Pancreas (tissue), 10 donors: Measurements from ENCODE around the gene SLCO1C1. TPM values are rescaled to one million over a fixed set of nuclear protein-coding genes. Genes with fewer than 3 reads are reported as not detected.
A peak's percentile ranks its signal among the peaks of the same experiment; 100 is the strongest.

Source experiments
- ATAC-seq, 4 donors: fragments of 200-7000 bp; cut with Tn5 transposase; one replicate each; pipeline versions ENCODE4 v1.8.0 to v1.9.1; 2020; ENCODE audit warnings: mild to moderate bottlenecking in 4 of 4, moderate library complexity in 4 of 4
- DNase-seq, 6 donors: peaks; one replicate each; pipeline ENCODE4 v3.0.0-alpha.2; 2020
- FAIRE-seq: peaks from 2 replicates; lab custom pipeline; 2012; peaks lifted over from hg19 to GRCh38; lab: Jason Lieb, UNC
- H3K27ac ChIP-seq, 4 donors: fragments of 200-600 bp; sonication (generic); 1 replicate in 3 of 4; 2 replicates in 1 of 4; pipeline versions ENCODE4 v1.5.0 to v1.8.0; 2020
- H3K27me3 ChIP-seq, 4 donors: fragments of 200-600 bp; one replicate each; pipeline ENCODE4 v1.8.0; 2021
- H3K36me3 ChIP-seq, 3 donors: fragments of 200-600 bp; sonication (generic) in 1 of 3; one replicate each; pipeline versions ENCODE4 v1.5.0 to v1.8.0; 2020 to 2021
- H3K4me1 ChIP-seq, 3 donors: fragments of 200-600 bp; one replicate each; pipeline ENCODE4 v1.8.0; 2021
- H3K4me3 ChIP-seq, 4 donors: fragments of 200-600 bp; sonication (generic) in 2 of 4; one replicate each; pipeline versions ENCODE4 v1.5.0 to v1.8.0; 2020 to 2021
- H3K9me3 ChIP-seq, 4 donors: fragments of 200-600 bp; one replicate each; pipeline ENCODE4 v1.8.0; 2021
- WGBS, 2 donors: extraction: QIAGEN DNeasy Blood & Tissue Kit; methylation state at CpG; one replicate each; pipeline ENCODE4 v1.1.7; 2013; 5-methylcytosine and 5-hydroxymethylcytosine counted together
- intact Hi-C, 3 donors: fragments of 100-400 bp; cut with DNase I; formaldehyde crosslinking; loops; one replicate each; pipeline versions ENCODE4 v1.11.1 to v1.14.2; 2022
- polyA plus RNA-seq, 2 donors: library from polyadenylated mRNA; stranded (reverse); fragments of 200-250 nt; gene quantifications; one replicate each; pipeline ENCODE4 v1.2.3, GENCODE V29; 2013
- total RNA-seq, 6 donors: library from RNA; stranded (reverse); fragmentation: NEBNext Ultra II Directional in 4 of 6; extraction: Animal tissue kit (Norgen Biotek cat#: 25700) in 4 of 6; gene quantifications; one replicate each; pipeline versions ENCODE4 v1.2.1 to v1.2.4, GENCODE V29; 2021 to 2023
- TF ChIP-seq, protein P1 (sequence below), 4 donors: fragments of 200-600 bp; sonication (generic) in 3 of 4; IDR thresholded peaks; one replicate each; pipeline versions ENCODE4 v1.5.0 to v1.8.0; 2021; ENCODE audit warnings: antibody characterized with exemption in 4 of 4
- donor health status: healthy with polysubstance abuse.
- donor health status: DM: no; HTN: no; CAD: no; lungs with moderate emphysema.
- donor health status: DM: no; HTN: no; CAD: no.
- donor health status: control.
- donor health status: control.
- donor health status: Bipolar disorder and iron deficiency.
- donor health status: DM: yes; HTN: yes; CAD: no.
- donor health status: DM: no; HTN: no; CAD: no.
- donor health status: DM: no; HTN: no; CAD: no.
- donor health status: DM: yes; HTN: yes; CAD: no.

The SLCO1C1 gene, protein sequence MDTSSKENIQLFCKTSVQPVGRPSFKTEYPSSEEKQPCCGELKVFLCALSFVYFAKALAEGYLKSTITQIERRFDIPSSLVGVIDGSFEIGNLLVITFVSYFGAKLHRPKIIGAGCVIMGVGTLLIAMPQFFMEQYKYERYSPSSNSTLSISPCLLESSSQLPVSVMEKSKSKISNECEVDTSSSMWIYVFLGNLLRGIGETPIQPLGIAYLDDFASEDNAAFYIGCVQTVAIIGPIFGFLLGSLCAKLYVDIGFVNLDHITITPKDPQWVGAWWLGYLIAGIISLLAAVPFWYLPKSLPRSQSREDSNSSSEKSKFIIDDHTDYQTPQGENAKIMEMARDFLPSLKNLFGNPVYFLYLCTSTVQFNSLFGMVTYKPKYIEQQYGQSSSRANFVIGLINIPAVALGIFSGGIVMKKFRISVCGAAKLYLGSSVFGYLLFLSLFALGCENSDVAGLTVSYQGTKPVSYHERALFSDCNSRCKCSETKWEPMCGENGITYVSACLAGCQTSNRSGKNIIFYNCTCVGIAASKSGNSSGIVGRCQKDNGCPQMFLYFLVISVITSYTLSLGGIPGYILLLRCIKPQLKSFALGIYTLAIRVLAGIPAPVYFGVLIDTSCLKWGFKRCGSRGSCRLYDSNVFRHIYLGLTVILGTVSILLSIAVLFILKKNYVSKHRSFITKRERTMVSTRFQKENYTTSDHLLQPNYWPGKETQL
- under 1 TPM; 0.28 to 0.60 (median 0.34) TPM for total RNA-seq
- under 1 TPM; 0.08 to 0.45 TPM for polyA plus RNA-seq

DNA sequence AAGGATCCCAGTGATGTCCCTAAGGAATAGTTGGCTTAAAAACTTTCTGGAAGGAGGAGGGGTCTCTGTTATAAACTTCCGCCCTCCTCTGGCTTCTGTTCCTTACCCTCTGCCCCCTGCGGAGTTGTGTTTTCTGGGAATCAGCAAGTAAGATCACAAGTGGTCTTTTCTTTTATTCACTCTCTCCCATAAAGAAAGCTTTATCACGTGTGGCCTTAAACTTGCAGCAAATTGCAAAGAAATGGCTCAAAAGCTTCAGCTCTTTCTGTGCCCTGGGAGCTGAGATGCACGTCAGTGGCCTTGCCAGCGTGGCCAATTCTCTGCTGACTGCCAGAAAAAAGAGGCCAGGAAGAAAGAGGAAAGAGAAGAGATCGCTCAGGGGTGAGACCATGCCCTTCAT is at the start of gene SLCO1C1:
Gene SLCO1C1 (plus strand): TSS at position 101 of the 400 bp plus-strand sequence. CDS start 4,245 bp downstream, outside the sequence.
- DNase-seq (no peak), ATAC-seq (no peak), FAIRE-seq (no peak)
- intact Hi-C loops, result no loop called here
- Histone ChIP-seq H3K4me1 (no peaks in the 10 kb centered on the region), H3K27ac (no peak within 1 kb of the TSS), H3K9me3 (no peaks in the 10 kb centered on the region), H3K4me3 (no peak within 1 kb of the TSS), H3K27me3 (peaks cover 0 to 3% (median 0%) of the 10 kb centered on the region in 4 donors), H3K36me3 (no peaks in the 10 kb centered on the region)
- 53 to 68% methylated on average over 6 of the region's 6 CpGs for WGBS, 2 donors
- TF ChIP-seq, protein P1, sequence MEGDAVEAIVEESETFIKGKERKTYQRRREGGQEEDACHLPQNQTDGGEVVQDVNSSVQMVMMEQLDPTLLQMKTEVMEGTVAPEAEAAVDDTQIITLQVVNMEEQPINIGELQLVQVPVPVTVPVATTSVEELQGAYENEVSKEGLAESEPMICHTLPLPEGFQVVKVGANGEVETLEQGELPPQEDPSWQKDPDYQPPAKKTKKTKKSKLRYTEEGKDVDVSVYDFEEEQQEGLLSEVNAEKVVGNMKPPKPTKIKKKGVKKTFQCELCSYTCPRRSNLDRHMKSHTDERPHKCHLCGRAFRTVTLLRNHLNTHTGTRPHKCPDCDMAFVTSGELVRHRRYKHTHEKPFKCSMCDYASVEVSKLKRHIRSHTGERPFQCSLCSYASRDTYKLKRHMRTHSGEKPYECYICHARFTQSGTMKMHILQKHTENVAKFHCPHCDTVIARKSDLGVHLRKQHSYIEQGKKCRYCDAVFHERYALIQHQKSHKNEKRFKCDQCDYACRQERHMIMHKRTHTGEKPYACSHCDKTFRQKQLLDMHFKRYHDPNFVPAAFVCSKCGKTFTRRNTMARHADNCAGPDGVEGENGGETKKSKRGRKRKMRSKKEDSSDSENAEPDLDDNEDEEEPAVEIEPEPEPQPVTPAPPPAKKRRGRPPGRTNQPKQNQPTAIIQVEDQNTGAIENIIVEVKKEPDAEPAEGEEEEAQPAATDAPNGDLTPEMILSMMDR (IDR thresholded peaks at IDR 0.05), result no peak

DNA sequence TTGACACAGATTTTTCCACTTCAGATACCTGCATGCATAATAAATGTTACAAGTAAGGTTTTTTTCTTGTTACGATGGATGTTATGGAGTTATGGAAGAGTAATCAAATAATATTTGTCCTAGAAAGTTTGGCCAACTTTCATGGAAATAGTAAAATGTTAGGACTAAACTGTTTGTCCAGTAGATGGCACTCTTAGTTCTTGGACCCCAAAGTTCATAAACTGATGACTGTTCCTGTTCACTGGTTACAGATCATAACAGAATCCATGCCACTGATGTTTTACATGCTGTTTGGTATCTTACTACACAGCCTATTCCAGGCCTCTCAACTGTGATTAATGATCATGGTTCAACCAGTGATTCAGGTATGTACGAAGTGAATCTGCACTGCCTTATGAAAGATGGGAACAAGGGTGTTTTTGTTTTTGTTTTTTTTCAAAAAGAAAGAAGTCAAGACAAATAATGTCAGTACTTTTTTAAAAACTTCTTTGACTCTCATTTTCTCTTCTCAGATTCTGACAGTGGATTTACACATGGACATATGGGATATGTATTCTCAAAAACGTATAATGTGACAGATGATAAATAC is 48.8 kb upstream of the SLCO1C1 start:
- no peak for DNase-seq
- FAIRE-seq, result peak; percentile 80
- intact Hi-C loops, result no loop called here
- H3K27me3 ChIP-seq, result no peaks in the 10 kb centered on the region
- H3K9me3 ChIP-seq, result no peaks in the 10 kb centered on the region
- no peaks in the 10 kb centered on the region for H3K4me1 ChIP-seq
- no peaks in the 10 kb centered on the region for H3K36me3 ChIP-seq
- WGBS, 2 donors, result 29 to 37% methylated on average over 3 of the region's 3 CpGs
- peak in 3 of 4 donors; percentile 61 to 80 (median 66) for ATAC-seq
- H3K4me3 ChIP-seq, result no peak overlapping the region
- TF ChIP-seq, protein P1 (IDR thresholded peaks at IDR 0.05), result peak; percentile 20 to 28 (median 24)
- H3K27ac ChIP-seq, result no peak overlapping the region

DNA sequence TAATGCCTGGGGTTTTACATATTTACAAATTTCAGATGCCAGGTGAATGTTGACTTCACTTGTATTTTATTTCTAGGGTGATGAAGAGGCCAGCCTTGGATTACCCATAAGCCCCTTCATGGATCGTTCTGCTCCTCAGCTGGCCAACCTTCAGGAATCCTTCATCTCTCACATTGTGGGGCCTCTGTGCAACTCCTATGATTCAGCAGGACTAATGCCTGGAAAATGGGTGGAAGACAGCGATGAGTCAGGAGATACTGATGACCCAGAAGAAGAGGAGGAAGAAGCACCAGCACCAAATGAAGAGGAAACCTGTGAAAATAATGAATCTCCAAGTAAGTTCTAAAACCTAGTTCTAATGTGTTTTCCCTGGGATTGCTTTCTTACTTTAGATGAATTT is 41.3 kb upstream of the SLCO1C1 start:
- no peak for ATAC-seq
- H3K9me3 ChIP-seq, result no peaks in the 10 kb centered on the region
- intact Hi-C loops, result no loop called here

DNA sequence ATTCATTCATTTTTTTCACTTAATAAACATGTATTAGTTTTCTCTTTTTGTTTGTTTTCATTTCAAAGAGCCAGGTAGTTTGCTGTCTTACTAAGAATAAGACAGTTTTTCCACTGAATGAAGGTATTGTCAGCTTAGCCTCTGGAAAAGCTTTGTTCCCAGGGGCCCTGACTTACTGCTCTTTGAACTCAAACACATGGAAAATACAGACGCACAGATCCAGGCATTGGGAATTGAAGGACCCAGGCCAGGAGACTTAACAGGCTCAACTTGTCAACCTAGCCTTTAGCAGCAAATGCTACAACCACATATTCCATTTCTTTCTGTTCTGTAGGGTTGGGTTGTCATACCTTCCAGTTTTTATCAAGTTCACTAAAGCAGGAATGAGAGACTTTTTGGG is 38.5 kb upstream of the SLCO1C1 start:
- Histone ChIP-seq H3K4me3 (no peak overlapping the region), H3K36me3 (peaks cover 0 to 4% (median 0%) of the 10 kb centered on the region in 3 donors), H3K9me3 (no peaks in the 10 kb centered on the region), H3K27ac (peak overlapping the region in 1 of 4 donors; percentile 25), H3K4me1 (peaks cover 0 to 9% (median 0%) of the 10 kb centered on the region in 3 donors), H3K27me3 (no peaks in the 10 kb centered on the region)
- DNase-seq, result no peak
- FAIRE-seq, result no peak
- TF ChIP-seq, protein P1 (IDR thresholded peaks at IDR 0.05), result no peak
- 8 to 17% methylated on average over 1 of the region's 1 CpG for WGBS, 2 donors
- peak in 1 of 4 donors; percentile 11 for ATAC-seq
- intact Hi-C loops, result no loop called here

More for the DNA sequence above, 41.3 kb upstream of the SLCO1C1 start:
- Histone ChIP-seq H3K36me3 (no peaks in the 10 kb centered on the region), H3K4me3 (no peak overlapping the region), H3K27ac (no peak overlapping the region), H3K4me1 (peaks cover 0 to 9% (median 0%) of the 10 kb centered on the region in 3 donors), H3K27me3 (no peaks in the 10 kb centered on the region)
- FAIRE-seq, result no peak
- DNase-seq, result no peak
- TF ChIP-seq, protein P1 (IDR thresholded peaks at IDR 0.05), result no peak
- WGBS, 2 donors, result 84 to 88% methylated on average over 2 of the region's 2 CpGs
